Measurements from ENCODE around the gene CA12.

- no peak for TF ChIP-seq POLR2A (IDR thresholded peaks at IDR 0.05)
- no peak for TF ChIP-seq CTCF (IDR thresholded peaks at IDR 0.05)
These were observed 71.0 kb downstream of the CA12 start for GRCh38 chr15:63310646-63311045.

Measured in esophagus squamous epithelium (tissue), 4 donors.